Coronary artery (tissue), 2 donors: ENCODE measurements around the gene SUOX.
"Not testable (repeated sequence)": the region's sequence is repeated elsewhere in the genome, so short reads cannot be mapped to it uniquely, and the experiment has no call there.

Source experiments
- DNase-seq: peaks from one replicate; pipeline ENCODE4 v3.0.0-alpha.2; 2017; ENCODE audit warnings: low spot score
- H3K27ac ChIP-seq, 2 donors: fragments of 200-600 bp; sonication (generic); one replicate each; pipeline ENCODE4 v1.5.1; 2016 to 2019
- H3K4me3 ChIP-seq: fragments of 200-600 bp; sonication (generic); 2 replicates; pipeline ENCODE4 v1.5.1; 2016; ENCODE audit warnings: mild to moderate bottlenecking, moderate library complexity
- CTCF ChIP-seq: fragments of 200-600 bp; sonication (generic); IDR thresholded peaks from one replicate; pipeline ENCODE4 v1.5.1; 2019; ENCODE audit warnings: antibody characterized with exemption

The SUOX gene

GRCh38 chr12:55996201-55996714, 818 bp upstream of the SUOX start:
- DNase-seq = no peak
- H3K27ac ChIP-seq = peak overlapping the region; percentile 57 to 91
- peak; percentile 83 for TF ChIP-seq CTCF
- peak overlapping the region; percentile 84 for H3K4me3 ChIP-seq

GRCh38 chr12:55997535-55997859, 421 bp downstream of the SUOX start:
- peak overlapping the region; percentile 84 for H3K4me3 ChIP-seq
- peak overlapping the region; percentile 57 to 91 for H3K27ac ChIP-seq
- no peak for DNase-seq
- TF ChIP-seq CTCF = no peak

- DNase-seq, H3K27ac ChIP-seq, H3K4me3 ChIP-seq: not testable (repeated sequence)
Observed at GRCh38 chr12:55999522-55999921, 2.4 kb downstream of the SUOX start.

GRCh38 chr12:55999999-56000540, 3.0 kb downstream of the SUOX start:
- H3K4me3 ChIP-seq, DNase-seq, H3K27ac ChIP-seq: not testable (repeated sequence)

- no peak for TF ChIP-seq CTCF
- Histone ChIP-seq H3K4me3 (no peak overlapping the region), H3K27ac (no peak overlapping the region)
- no peak for DNase-seq
Observed at GRCh38 chr12:56001487-56002100, 4.5 kb downstream of the SUOX start.

GRCh38 chr12:56003376-56003775, 6.3 kb downstream of the SUOX start:
- not testable (repeated sequence) for DNase-seq, H3K27ac ChIP-seq

GRCh38 chr12:56004211-56004610, 7.1 kb downstream of the SUOX start:
- no peak overlapping the region for H3K27ac ChIP-seq
- DNase-seq = no peak
- no peak overlapping the region for H3K4me3 ChIP-seq
- TF ChIP-seq CTCF = no peak

More at GRCh38 chr12:56003376-56003775, 6.3 kb downstream of the SUOX start:
- H3K4me3 ChIP-seq = not testable (repeated sequence)

- TF ChIP-seq CTCF = no peak
- DNase-seq = no peak
- Histone ChIP-seq H3K27ac (peak overlapping the region; percentile 93 to 96), H3K4me3 (peak overlapping the region; percentile 83)
Observed at GRCh38 chr12:56007564-56008559, 10.8 kb downstream of the SUOX start.
